ENCODE measurements around the gene MELTF. TPM values are rescaled to one million over a fixed set of nuclear protein-coding genes. Genes with fewer than 3 reads are reported as not detected.

The MELTF gene
- total and polyA plus RNA-seq, 2 of the 13 experiments (the other 11 are each of a cell fraction or from before 2014, with no cell fraction given): 3.2 to 7.5 TPM

- TF ChIP-seq DPF2 (CRISPR knock-in tag; IDR thresholded peaks at IDR 0.05; ENCODE audit: borderline replicate concordance, low read depth) (no peak), ZNF567 (CRISPR knock-in tag; IDR thresholded peaks at IDR 0.05; ENCODE audit: borderline replicate concordance) (no peak), ZSCAN5A (CRISPR knock-in tag; IDR thresholded peaks at IDR 0.05; ENCODE audit: borderline replicate concordance) (0 out of 2 replicates have a peak, but pooled peaks have one; percentile 36), ZNF687 (CRISPR knock-in tag; IDR thresholded peaks at IDR 0.05) (no peak), ZNF781 (CRISPR knock-in tag; IDR thresholded peaks at IDR 0.05; ENCODE audit: borderline replicate concordance, not compliant biosample characterization) (no peak), POLR2G (IDR thresholded peaks at IDR 0.05; ENCODE audit: low read depth, low read length) (peak; percentile 54), RFXANK (CRISPR knock-in tag; IDR thresholded peaks at IDR 0.05) (no peak), MYPOP (CRISPR knock-in tag; IDR thresholded peaks at IDR 0.05) (no peak), HMG20A (CRISPR knock-in tag; IDR thresholded peaks at IDR 0.05; ENCODE audit: borderline replicate concordance) (no peak), MBNL3 (CRISPR knock-in tag; conservative IDR thresholded peaks at IDR 0.05) (no peak), ZBTB49 (CRISPR knock-in tag; IDR thresholded peaks at IDR 0.05; ENCODE audit: borderline replicate concordance) (no peak), DMTF1 (CRISPR knock-in tag; IDR thresholded peaks at IDR 0.05) (no peak), TBX2 (CRISPR knock-in tag; IDR thresholded peaks at IDR 0.05; ENCODE audit: borderline replicate concordance) (no peak), ARHGAP35 (CRISPR knock-in tag; IDR thresholded peaks at IDR 0.05; ENCODE audit: borderline replicate concordance) (no peak), FOXP1 (IDR thresholded peaks at IDR 0.05) (no peak), FOXP1 (CRISPR knock-in tag; IDR thresholded peaks at IDR 0.05) (no peak), ZFP82 (CRISPR knock-in tag; IDR thresholded peaks at IDR 0.05; ENCODE audit: borderline replicate concordance) (no peak), ZNF768 (CRISPR knock-in tag; IDR thresholded peaks at IDR 0.05) (no peak)
These were observed 64.4 kb downstream of the MELTF start (continued) for GRCh38 chr3:196965112-196965803.

All from HepG2 (cell line).